ENCODE results near the gene CDC6.

The CDC6 gene

GRCh38 chr17:40260528-40260927 lies 27.2 kb upstream of the CDC6 start:
- no peaks in the 10 kb centered on the region for H3K27me3 ChIP-seq (ENCODE audit: control insufficient read depth in 1 of 2, insufficient read depth in 2 of 2, low read length in 2 of 2)
- H3K4me1 ChIP-seq (ENCODE audit: control insufficient read depth in 1 of 2, insufficient read depth in 2 of 2, low read length in 2 of 2) = no peaks in the 10 kb centered on the region
- H3K27ac ChIP-seq (ENCODE audit: low read depth, low read length) = no peak overlapping the region
- H3K9me3 ChIP-seq (ENCODE audit: control insufficient read depth in 1 of 2, low read length in 2 of 2) = no peaks in the 10 kb centered on the region
- peaks cover 27 to 71% of the 10 kb centered on the region in 2 donors for H3K36me3 ChIP-seq (ENCODE audit: control insufficient read depth in 1 of 2, insufficient read depth in 2 of 2, low read length in 2 of 2)
- H3K4me3 ChIP-seq (ENCODE audit: low read depth in 1 of 2, low read length in 2 of 2) = no peak overlapping the region
- no peak overlapping the region for H3K9ac ChIP-seq (ENCODE audit: low read depth in 1 of 2, low read length in 2 of 2)

- no peaks in the 10 kb centered on the region for H3K9me3 ChIP-seq (ENCODE audit: control insufficient read depth in 1 of 2, low read length in 2 of 2)
- H3K36me3 ChIP-seq (ENCODE audit: control insufficient read depth in 1 of 2, insufficient read depth in 2 of 2, low read length in 2 of 2) = peaks cover 23 to 65% of the 10 kb centered on the region in 2 donors
- H3K4me1 ChIP-seq (ENCODE audit: control insufficient read depth in 1 of 2, insufficient read depth in 2 of 2, low read length in 2 of 2) = peaks cover 0 to 3% of the 10 kb centered on the region in 2 donors
- no peak overlapping the region for H3K27ac ChIP-seq (ENCODE audit: low read depth, low read length)
- no peak overlapping the region for H3K9ac ChIP-seq (ENCODE audit: low read depth in 1 of 2, low read length in 2 of 2)
- H3K4me3 ChIP-seq (ENCODE audit: low read depth in 1 of 2, low read length in 2 of 2) = no peak overlapping the region
- H3K27me3 ChIP-seq (ENCODE audit: control insufficient read depth in 1 of 2, insufficient read depth in 2 of 2, low read length in 2 of 2) = no peaks in the 10 kb centered on the region
These were observed 23.1 kb upstream of the CDC6 start for GRCh38 chr17:40264458-40265185.

- no peak overlapping the region for H3K9ac ChIP-seq (ENCODE audit: low read depth in 1 of 2, low read length in 2 of 2)
- no peaks in the 10 kb centered on the region for H3K9me3 ChIP-seq (ENCODE audit: control insufficient read depth in 1 of 2, low read length in 2 of 2)
- H3K36me3 ChIP-seq (ENCODE audit: control insufficient read depth in 1 of 2, insufficient read depth in 2 of 2, low read length in 2 of 2) = peaks cover 20 to 61% of the 10 kb centered on the region in 2 donors
- H3K27me3 ChIP-seq (ENCODE audit: control insufficient read depth in 1 of 2, insufficient read depth in 2 of 2, low read length in 2 of 2) = no peaks in the 10 kb centered on the region
- peaks cover 0 to 3% of the 10 kb centered on the region in 2 donors for H3K4me1 ChIP-seq (ENCODE audit: control insufficient read depth in 1 of 2, insufficient read depth in 2 of 2, low read length in 2 of 2)
- H3K4me3 ChIP-seq (ENCODE audit: low read depth in 1 of 2, low read length in 2 of 2) = no peak overlapping the region
- H3K27ac ChIP-seq (ENCODE audit: low read depth, low read length) = no peak overlapping the region
These were observed 22.3 kb upstream of the CDC6 start for GRCh38 chr17:40265337-40265736.

GRCh38 chr17:40266882-40267281 lies 20.8 kb upstream of the CDC6 start:
- no peak overlapping the region for H3K27ac ChIP-seq (ENCODE audit: low read depth, low read length)

GRCh38 chr17:40268141-40268712 lies 19.5 kb upstream of the CDC6 start:
- Histone ChIP-seq H3K4me1 (ENCODE audit: control insufficient read depth in 1 of 2, insufficient read depth in 2 of 2, low read length in 2 of 2) (peaks cover 0 to 3% of the 10 kb centered on the region in 2 donors), H3K4me3 (ENCODE audit: low read depth in 1 of 2, low read length in 2 of 2) (no peak overlapping the region), H3K27me3 (ENCODE audit: control insufficient read depth in 1 of 2, insufficient read depth in 2 of 2, low read length in 2 of 2) (no peaks in the 10 kb centered on the region), H3K9ac (ENCODE audit: low read depth in 1 of 2, low read length in 2 of 2) (no peak overlapping the region), H3K36me3 (ENCODE audit: control insufficient read depth in 1 of 2, insufficient read depth in 2 of 2, low read length in 2 of 2) (peaks cover 8 to 52% of the 10 kb centered on the region in 2 donors), H3K9me3 (ENCODE audit: control insufficient read depth in 1 of 2, low read length in 2 of 2) (no peaks in the 10 kb centered on the region), H3K27ac (ENCODE audit: low read depth, low read length) (no peak overlapping the region)

More at GRCh38 chr17:40266882-40267281, 20.8 kb upstream of the CDC6 start:
- no peak overlapping the region for H3K4me3 ChIP-seq (ENCODE audit: low read depth in 1 of 2, low read length in 2 of 2)
- H3K9me3 ChIP-seq (ENCODE audit: control insufficient read depth in 1 of 2, low read length in 2 of 2) = no peaks in the 10 kb centered on the region
- peaks cover 14 to 61% of the 10 kb centered on the region in 2 donors for H3K36me3 ChIP-seq (ENCODE audit: control insufficient read depth in 1 of 2, insufficient read depth in 2 of 2, low read length in 2 of 2)
- peaks cover 0 to 3% of the 10 kb centered on the region in 2 donors for H3K4me1 ChIP-seq (ENCODE audit: control insufficient read depth in 1 of 2, insufficient read depth in 2 of 2, low read length in 2 of 2)
- H3K9ac ChIP-seq (ENCODE audit: low read depth in 1 of 2, low read length in 2 of 2) = no peak overlapping the region
- H3K27me3 ChIP-seq (ENCODE audit: control insufficient read depth in 1 of 2, insufficient read depth in 2 of 2, low read length in 2 of 2) = no peaks in the 10 kb centered on the region

- no peak overlapping the region for H3K9ac ChIP-seq (ENCODE audit: low read depth in 1 of 2, low read length in 2 of 2)
- H3K4me3 ChIP-seq (ENCODE audit: low read depth in 1 of 2, low read length in 2 of 2) = no peak overlapping the region
- no peaks in the 10 kb centered on the region for H3K27me3 ChIP-seq (ENCODE audit: control insufficient read depth in 1 of 2, insufficient read depth in 2 of 2, low read length in 2 of 2)
- H3K36me3 ChIP-seq (ENCODE audit: control insufficient read depth in 1 of 2, insufficient read depth in 2 of 2, low read length in 2 of 2) = peaks cover 34 to 55% of the 10 kb centered on the region in 2 donors
- H3K4me1 ChIP-seq (ENCODE audit: control insufficient read depth in 1 of 2, insufficient read depth in 2 of 2, low read length in 2 of 2) = peaks cover 0 to 2% of the 10 kb centered on the region in 2 donors
- H3K9me3 ChIP-seq (ENCODE audit: control insufficient read depth in 1 of 2, low read length in 2 of 2) = no peaks in the 10 kb centered on the region
- H3K27ac ChIP-seq (ENCODE audit: low read depth, low read length) = no peak overlapping the region
These were observed 9.3 kb upstream of the CDC6 start for GRCh38 chr17:40278414-40278813.

GRCh38 chr17:40279402-40279801 lies 8.3 kb upstream of the CDC6 start:
- Histone ChIP-seq H3K27me3 (ENCODE audit: control insufficient read depth in 1 of 2, insufficient read depth in 2 of 2, low read length in 2 of 2) (no peaks in the 10 kb centered on the region), H3K9ac (ENCODE audit: low read depth in 1 of 2, low read length in 2 of 2) (no peak overlapping the region), H3K9me3 (ENCODE audit: control insufficient read depth in 1 of 2, low read length in 2 of 2) (no peaks in the 10 kb centered on the region), H3K4me1 (ENCODE audit: control insufficient read depth in 1 of 2, insufficient read depth in 2 of 2, low read length in 2 of 2) (peaks cover 2 to 7% of the 10 kb centered on the region in 2 donors), H3K27ac (ENCODE audit: low read depth, low read length) (no peak overlapping the region), H3K36me3 (ENCODE audit: control insufficient read depth in 1 of 2, insufficient read depth in 2 of 2, low read length in 2 of 2) (peaks cover 27 to 48% of the 10 kb centered on the region in 2 donors), H3K4me3 (ENCODE audit: low read depth in 1 of 2, low read length in 2 of 2) (no peak overlapping the region)

GRCh38 chr17:40281663-40282062 lies 6.0 kb upstream of the CDC6 start:
- Histone ChIP-seq H3K36me3 (ENCODE audit: control insufficient read depth in 1 of 2, insufficient read depth in 2 of 2, low read length in 2 of 2) (peaks cover 26 to 34% of the 10 kb centered on the region in 2 donors), H3K9ac (ENCODE audit: low read depth in 1 of 2, low read length in 2 of 2) (no peak overlapping the region)

GRCh38 chr17:40283662-40284061 lies 4.0 kb upstream of the CDC6 start:
- Histone ChIP-seq H3K9me3 (ENCODE audit: control insufficient read depth in 1 of 2, low read length in 2 of 2) (no peaks in the 10 kb centered on the region), H3K27ac (ENCODE audit: low read depth, low read length) (peak overlapping the region; percentile 74), H3K9ac (ENCODE audit: low read depth in 1 of 2, low read length in 2 of 2) (peak overlapping the region; percentile 3 to 26), H3K36me3 (ENCODE audit: control insufficient read depth in 1 of 2, insufficient read depth in 2 of 2, low read length in 2 of 2) (peaks cover 12 to 18% of the 10 kb centered on the region in 2 donors), H3K27me3 (ENCODE audit: control insufficient read depth in 1 of 2, insufficient read depth in 2 of 2, low read length in 2 of 2) (no peaks in the 10 kb centered on the region), H3K4me1 (ENCODE audit: control insufficient read depth in 1 of 2, insufficient read depth in 2 of 2, low read length in 2 of 2) (peaks cover 15 to 28% of the 10 kb centered on the region in 2 donors), H3K4me3 (ENCODE audit: low read depth in 1 of 2, low read length in 2 of 2) (peak overlapping the region in 1 of 2 donors; percentile 29)

More at GRCh38 chr17:40281663-40282062, 6.0 kb upstream of the CDC6 start:
- Histone ChIP-seq H3K27me3 (ENCODE audit: control insufficient read depth in 1 of 2, insufficient read depth in 2 of 2, low read length in 2 of 2) (no peaks in the 10 kb centered on the region), H3K9me3 (ENCODE audit: control insufficient read depth in 1 of 2, low read length in 2 of 2) (no peaks in the 10 kb centered on the region), H3K4me3 (ENCODE audit: low read depth in 1 of 2, low read length in 2 of 2) (no peak overlapping the region), H3K27ac (ENCODE audit: low read depth, low read length) (no peak overlapping the region), H3K4me1 (ENCODE audit: control insufficient read depth in 1 of 2, insufficient read depth in 2 of 2, low read length in 2 of 2) (peaks cover 5 to 21% of the 10 kb centered on the region in 2 donors)

- Histone ChIP-seq H3K27ac (ENCODE audit: low read depth, low read length) (peak overlapping the region; percentile 68), H3K4me1 (ENCODE audit: control insufficient read depth in 1 of 2, insufficient read depth in 2 of 2, low read length in 2 of 2) (peaks cover 20 to 28% of the 10 kb centered on the region in 2 donors), H3K4me3 (ENCODE audit: low read depth in 1 of 2, low read length in 2 of 2) (peak overlapping the region; percentile 0 to 29), H3K36me3 (ENCODE audit: control insufficient read depth in 1 of 2, insufficient read depth in 2 of 2, low read length in 2 of 2) (peaks cover 8 to 12% of the 10 kb centered on the region in 2 donors), H3K9ac (ENCODE audit: low read depth in 1 of 2, low read length in 2 of 2) (peak overlapping the region; percentile 53 to 55), H3K27me3 (ENCODE audit: control insufficient read depth in 1 of 2, insufficient read depth in 2 of 2, low read length in 2 of 2) (no peaks in the 10 kb centered on the region), H3K9me3 (ENCODE audit: control insufficient read depth in 1 of 2, low read length in 2 of 2) (no peaks in the 10 kb centered on the region)
These were observed 3.5 kb upstream of the CDC6 start for GRCh38 chr17:40284085-40284713.

Measured in duodenal mucosa (tissue), 2 donors.